Kidney (tissue), 14 donors: Measurements from ENCODE around the gene HLF. TPM values are rescaled to one million over a fixed set of nuclear protein-coding genes. Genes with fewer than 3 reads are reported as not detected.

Experiments used
- DNase-seq, 5 donors: peaks; one replicate each; pipeline ENCODE4 v3.0.0-alpha.2; 2013 to 2020
- FAIRE-seq: peaks from 2 replicates; lab custom pipeline; 2012; peaks lifted over from hg19 to GRCh38; lab: Jason Lieb, UNC
- H3K27ac ChIP-seq, 2 donors: one replicate each; pipeline ENCODE4 v1.7.0; 2013; ENCODE audit warnings: low read depth in 2 of 2, low read length in 2 of 2, inconsistent platforms in 1 of 2
- H3K27me3 ChIP-seq: one replicate; pipeline ENCODE4 v1.7.1; 2013; ENCODE audit warnings: low read length, inconsistent platforms; ENCODE audit not compliant: control insufficient read depth, insufficient read depth
- H3K36me3 ChIP-seq, 3 donors: one replicate each; pipeline versions ENCODE4 v1.7.0 to v1.7.1; 2013; ENCODE audit warnings: low read length in 3 of 3, control low read depth in 1 of 3, inconsistent platforms in 1 of 3; ENCODE audit not compliant: insufficient read depth in 3 of 3, control insufficient read depth in 2 of 3
- H3K4me1 ChIP-seq, 3 donors: one replicate each; pipeline versions ENCODE4 v1.7.0 to v1.7.1; 2013; ENCODE audit warnings: low read length in 3 of 3, inconsistent platforms in 1 of 3, low read depth in 1 of 3; ENCODE audit not compliant: control insufficient read depth in 2 of 3, insufficient read depth in 2 of 3
- H3K4me3 ChIP-seq, 3 donors: one replicate each; pipeline versions ENCODE4 v1.7.0 to v1.8.1; 2013; ENCODE audit warnings: low read length in 3 of 3, control low read depth in 1 of 3, inconsistent platforms in 1 of 3
- H3K9ac ChIP-seq, 3 donors: one replicate each; pipeline versions ENCODE4 v1.7.0 to v1.7.1; 2013; ENCODE audit warnings: low read length in 3 of 3, control low read depth in 1 of 3, inconsistent platforms in 1 of 3
- H3K9me3 ChIP-seq, 3 donors: one replicate each; pipeline versions ENCODE4 v1.7.0 to v1.7.1; 2013; ENCODE audit warnings: low read length in 3 of 3, control low read depth in 1 of 3, inconsistent platforms in 1 of 3; ENCODE audit not compliant: control insufficient read depth in 2 of 3, insufficient read depth in 1 of 3
- CTCF ChIP-seq: IDR thresholded peaks from 3 replicates; pipeline ENCODE4 v1.5.1; 2012; ENCODE audit warnings: mild to moderate bottlenecking, moderate library complexity, borderline replicate concordance; ENCODE audit not compliant: insufficient read depth; ENCODE audit errors: extremely low read depth
- intact Hi-C: fragments of 100-400 bp; cut with DNase I; formaldehyde crosslinking; loops from one replicate; pipeline ENCODE4 v1.11.1; 2022
- polyA plus RNA-seq: library from polyadenylated mRNA; stranded (reverse); fragments of 350-450 nt; fragmentation: Illumina TruSeq; extraction: RNeasy Lipid Tissue Mini Kit (QIAGEN cat#74804); gene quantifications from one replicate; pipeline ENCODE4 v1.2.3, GENCODE V29; 2014; ENCODE audit warnings: low read depth, low replicate concordance; ENCODE audit not compliant: insufficient read depth
- total RNA-seq: library from RNA; stranded (reverse); fragmentation: NEBNext Ultra II Directional; extraction: Animal tissue kit (Norgen Biotek cat#: 25700); gene quantifications from one replicate; pipeline ENCODE4 v1.2.1, GENCODE V29; 2021
- donor health status: control.
- donor health status: control.
- donor health status: control.
- donor health status: control.
- donor health status: control.
- donor health status: DM: yes; HTN: yes; CAD: no.
- donor health status: Normal renal cell carcinoma (clear cell type).

HLF gene
- total and polyA plus RNA-seq, 2 donors from 2014 or later: 9.1 to 38.4 TPM

- intact Hi-C loops: no loop called here
- no peaks in the 10 kb centered on the region for H3K36me3 ChIP-seq
- H3K9me3 ChIP-seq: no peaks in the 10 kb centered on the region
- no peak for TF ChIP-seq CTCF
- no peaks in the 10 kb centered on the region for H3K4me1 ChIP-seq
- no peak overlapping the region for H3K27ac ChIP-seq
- H3K27me3 ChIP-seq: no peaks in the 10 kb centered on the region
- DNase-seq (no peak), FAIRE-seq (no peak)
- no peak overlapping the region for H3K4me3 ChIP-seq
- H3K9ac ChIP-seq: no peak overlapping the region
Measured at GRCh38 chr17:55249861-55250260, 14.9 kb upstream of the HLF start.

GRCh38 chr17:55254375-55254774, 10.4 kb upstream of the HLF start:
- Histone ChIP-seq H3K36me3 (no peaks in the 10 kb centered on the region), H3K9me3 (no peaks in the 10 kb centered on the region), H3K4me1 (no peaks in the 10 kb centered on the region), H3K27me3 (no peaks in the 10 kb centered on the region), H3K27ac (no peak overlapping the region), H3K4me3 (no peak overlapping the region), H3K9ac (no peak overlapping the region)
- FAIRE-seq (no peak), DNase-seq (no peak)
- intact Hi-C loops: no loop called here
- TF ChIP-seq CTCF: no peak

GRCh38 chr17:55258578-55259135, 6.1 kb upstream of the HLF start:
- H3K9ac ChIP-seq: no peak overlapping the region

More at GRCh38 chr17:55258578-55259135, 6.1 kb upstream of the HLF start:
- no peaks in the 10 kb centered on the region for H3K9me3 ChIP-seq
- H3K4me1 ChIP-seq: peaks cover 0 to under 1% (median 0%) of the 10 kb centered on the region in 3 donors
- no peaks in the 10 kb centered on the region for H3K36me3 ChIP-seq
- intact Hi-C loops: no loop called here
- H3K27me3 ChIP-seq: peaks cover 8% of the 10 kb centered on the region
- TF ChIP-seq CTCF: no peak
- no peak overlapping the region for H3K4me3 ChIP-seq
- no peak overlapping the region for H3K27ac ChIP-seq
- FAIRE-seq (no peak), DNase-seq (no peak)
